NCI-H2196 (cell line): ENCODE results near the gene DCLK1.

Experiments
- DNase-seq: peaks from one replicate; lab custom pipeline; 2025; ENCODE audit not compliant: unreplicated experiment; lab: John Stamatoyannopoulos, UW

DCLK1 gene

DNA sequence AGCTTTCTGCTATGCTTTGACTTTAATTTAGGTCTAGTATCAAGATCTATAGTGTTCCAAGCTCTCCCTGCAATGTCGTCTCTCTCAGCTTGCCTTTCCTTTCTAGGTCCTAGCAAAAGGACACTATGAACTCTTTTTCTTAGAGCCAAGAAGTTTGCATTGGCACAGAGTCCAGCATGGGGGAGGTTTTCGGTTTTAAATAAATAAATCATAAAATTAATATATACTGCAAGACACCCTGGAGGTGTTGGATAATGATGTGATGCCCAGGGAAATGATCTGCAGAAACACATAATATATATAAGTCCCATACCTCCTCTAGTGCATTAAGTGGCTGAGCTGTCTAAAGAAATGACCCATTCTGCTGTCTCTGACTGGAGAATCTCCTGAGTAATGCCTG, 338.3 kb downstream of the DCLK1 start:
- no peak for DNase-seq

GRCh38 chr13:35792021-35792420, 339.2 kb downstream of the DCLK1 start:
- no peak for DNase-seq

GRCh38 chr13:35791184-35791851, 339.9 kb downstream of the DCLK1 start:
- DNase-seq = no peak

- DNase-seq = peak; percentile 14
Measured at GRCh38 chr13:35789335-35790165, 341.6 kb downstream of the DCLK1 start.

- no peak for DNase-seq
Measured at GRCh38 chr13:35787937-35788336, 343.2 kb downstream of the DCLK1 start.

GRCh38 chr13:35785576-35786303, 345.4 kb downstream of the DCLK1 start:
- DNase-seq = no peak

DNA sequence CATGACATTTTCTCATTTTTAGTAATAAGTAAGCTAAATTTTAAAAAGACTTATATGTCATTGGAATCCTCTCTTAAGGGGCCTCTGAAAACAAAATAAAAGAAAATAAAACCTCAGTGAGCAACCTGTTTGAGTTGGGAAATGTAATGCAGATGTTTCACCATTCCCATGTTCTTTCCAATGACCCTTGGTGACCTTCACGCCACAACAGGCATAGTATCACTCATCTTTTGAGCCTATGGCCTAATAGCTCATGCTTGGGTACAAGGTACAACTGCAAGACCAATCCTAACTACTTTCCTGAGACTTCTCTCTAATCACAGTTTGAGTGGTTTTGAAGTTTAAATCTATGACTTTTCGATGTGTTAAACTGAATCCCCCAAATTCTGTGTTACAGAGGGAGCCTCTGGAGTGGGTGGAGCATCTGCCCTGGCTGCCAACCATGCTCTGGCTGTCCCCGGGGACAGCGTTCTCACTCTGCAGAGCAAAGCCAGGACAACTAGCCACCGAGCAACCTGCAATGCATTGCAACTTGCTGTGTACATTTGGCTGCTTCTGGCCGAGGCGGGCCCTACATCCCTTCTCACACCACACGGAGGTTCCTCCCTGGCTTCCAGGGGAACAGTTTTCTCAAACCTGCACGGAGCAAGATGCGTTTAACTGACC, 346.8 kb downstream of the DCLK1 start:
- no peak for DNase-seq

GRCh38 chr13:35782793-35783192, 348.4 kb downstream of the DCLK1 start:
- no peak for DNase-seq

DNA sequence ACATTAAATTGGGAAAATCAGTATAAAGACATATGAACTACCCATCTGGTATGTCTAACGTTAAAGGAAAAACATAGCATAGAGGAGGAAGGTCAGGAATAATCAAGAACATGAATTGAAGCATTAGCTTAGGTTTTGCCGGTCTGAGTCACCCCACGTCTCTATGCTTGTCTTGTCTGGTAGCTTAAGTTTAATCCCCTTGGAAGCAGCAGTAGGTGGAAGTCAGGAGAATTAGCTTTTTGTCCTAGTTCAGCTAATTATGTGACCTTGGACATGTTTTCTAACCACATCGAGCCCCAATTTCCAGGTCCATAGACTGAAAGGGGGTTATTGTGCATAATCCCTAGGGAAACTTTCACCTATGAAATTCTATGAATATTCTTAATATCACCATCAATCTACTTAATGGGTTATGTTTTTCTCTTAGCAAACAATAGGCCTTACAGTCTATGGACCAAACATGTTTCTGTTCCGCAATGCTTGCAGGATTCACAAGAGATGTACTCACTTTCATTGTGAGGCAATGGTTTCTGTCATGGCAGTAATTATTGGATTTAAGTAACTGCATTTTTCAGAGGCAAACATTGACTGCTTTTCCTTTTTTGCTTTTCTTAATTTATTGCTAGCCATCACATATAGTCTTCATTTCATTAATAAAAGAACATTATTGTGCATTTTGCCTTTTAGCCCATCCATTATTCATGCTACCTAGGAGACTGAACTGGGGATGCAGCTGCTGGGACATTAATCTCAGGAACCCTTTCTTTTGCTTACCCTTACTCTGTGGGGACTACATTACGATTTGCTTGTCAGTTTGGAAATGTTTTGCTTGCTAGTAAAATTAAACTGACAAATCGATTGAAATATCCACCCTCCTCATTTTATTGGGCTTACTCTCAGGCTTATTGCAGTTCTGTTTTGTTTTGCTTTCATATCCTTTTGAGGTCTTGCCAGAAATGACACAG, 349.9 kb downstream of the DCLK1 start:
- DNase-seq = no peak

GRCh38 chr13:35780613-35781012, 350.6 kb downstream of the DCLK1 start:
- DNase-seq = no peak

GRCh38 chr13:35771898-35772297, 359.3 kb downstream of the DCLK1 start:
- DNase-seq = no peak

GRCh38 chr13:35770756-35771297, 360.4 kb downstream of the DCLK1 start:
- DNase-seq = no peak

GRCh38 chr13:35769812-35770211, 361.4 kb downstream of the DCLK1 start:
- DNase-seq = no peak

- no peak for DNase-seq
Measured at GRCh38 chr13:35768551-35768950, 362.6 kb downstream of the DCLK1 start.

- no peak for DNase-seq
Measured at GRCh38 chr13:35768073-35768472, 363.1 kb downstream of the DCLK1 start.

DNA sequence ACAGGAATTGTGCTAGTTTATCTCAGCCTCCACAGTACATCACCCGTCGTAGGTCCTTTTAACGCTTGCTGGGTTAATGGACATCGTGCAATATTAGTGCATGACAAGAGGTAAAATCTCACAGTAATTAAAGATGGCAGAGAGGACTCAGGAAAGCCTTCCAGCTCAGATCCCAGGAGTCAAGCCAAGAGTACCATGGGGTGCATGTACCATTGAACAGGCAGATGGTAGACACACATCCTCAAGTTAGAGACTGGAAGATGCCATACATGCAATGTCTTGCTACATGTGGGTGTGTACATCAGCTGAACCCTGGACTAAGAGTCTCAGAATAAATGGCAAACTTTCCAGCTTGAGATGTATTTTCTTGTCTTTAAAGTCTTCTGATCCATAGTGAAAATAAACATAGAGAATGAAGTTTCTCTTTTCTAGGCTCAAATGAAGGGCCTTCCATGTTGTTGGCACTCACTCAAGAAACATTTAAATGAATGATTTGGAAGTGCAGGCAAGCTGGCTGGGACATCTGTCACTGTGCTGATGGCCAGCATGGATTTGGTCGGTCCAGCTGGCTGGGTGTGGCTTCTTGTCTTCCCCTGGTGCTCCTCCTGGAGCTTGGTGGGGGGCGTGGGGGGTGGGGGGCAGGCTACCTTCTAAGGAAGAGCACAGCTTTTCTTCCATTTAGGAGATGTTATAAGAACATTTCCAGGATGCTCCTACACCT, 363.8 kb downstream of the DCLK1 start:
- no peak for DNase-seq

- DNase-seq = no peak
Measured at GRCh38 chr13:35766663-35767062, 364.5 kb downstream of the DCLK1 start.

DNA sequence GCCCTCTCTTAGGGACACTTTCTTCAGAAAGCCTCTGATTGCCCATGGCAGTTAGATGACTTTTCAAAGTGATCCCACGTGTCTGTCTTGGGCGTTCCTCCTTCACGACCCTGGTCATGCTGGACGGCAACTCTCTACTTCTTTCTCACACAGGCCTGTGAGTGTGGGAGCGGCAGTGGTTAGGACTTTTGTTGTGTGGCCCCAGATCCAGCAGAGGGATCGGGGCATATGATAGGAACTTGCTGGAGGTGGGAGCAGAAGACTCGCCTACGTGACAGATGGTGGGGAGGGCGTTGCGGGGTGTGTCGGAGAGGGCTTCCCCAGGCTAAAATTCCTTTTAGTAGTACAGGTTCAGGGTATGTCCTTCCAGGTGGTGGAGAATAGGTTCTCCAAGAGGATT, 365.2 kb downstream of the DCLK1 start:
- DNase-seq = no peak

DNA sequence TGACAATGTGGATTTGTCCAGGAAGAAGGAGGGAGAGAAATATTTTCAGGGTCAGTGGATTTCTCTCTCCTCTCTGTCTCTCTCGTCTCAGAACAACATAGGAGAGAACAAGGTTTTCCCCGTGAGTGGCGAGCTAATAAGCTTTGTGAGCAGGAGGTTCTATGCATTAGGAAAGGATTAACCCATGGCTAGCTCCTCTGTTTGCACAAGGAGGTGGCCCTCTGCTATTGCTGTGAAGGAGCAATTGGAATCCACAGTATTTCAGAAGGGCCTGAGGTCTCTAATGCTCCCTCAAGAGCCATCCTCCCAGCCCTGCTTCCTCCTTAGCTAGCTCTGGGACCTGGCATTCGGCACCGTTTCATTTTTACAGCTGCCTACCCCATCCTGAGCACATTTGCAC, 365.8 kb downstream of the DCLK1 start:
- DNase-seq = no peak
